Measurements from ENCODE around the gene ST3GAL3. TPM values are rescaled to one million over a fixed set of nuclear protein-coding genes. Genes with fewer than 3 reads are reported as not detected.

Gene ST3GAL3
- polyA plus RNA-seq, 1 donor (not counting 4 experiments of a cell fraction or from before 2014, with no cell fraction given), result 10.0 TPM

GRCh38 chr1:43742026-43742425 is 34.7 kb downstream of the ST3GAL3 start:
- H3K4me2 ChIP-seq (ENCODE audit: control insufficient read depth, extremely low read depth, insufficient read depth, low read depth, low read length), result no peak overlapping the region
- no peaks in the 10 kb centered on the region for H3K79me2 ChIP-seq (ENCODE audit: control insufficient read depth, insufficient read depth, low read length)
- H3K9ac ChIP-seq (ENCODE audit: control insufficient read depth, extremely low read depth, insufficient read depth, low read length), result no peak overlapping the region
- DNase-seq (ENCODE audit: low read depth, low spot score) (no peak), FAIRE-seq (no peak)
- H3K9me3 ChIP-seq (ENCODE audit: control insufficient read depth, low read depth, low read length), result no peaks in the 10 kb centered on the region
- no peaks in the 10 kb centered on the region for H3K27me3 ChIP-seq (ENCODE audit: control insufficient read depth, extremely low read depth, insufficient read depth, low read length)
- no peaks in the 10 kb centered on the region for H4K20me1 ChIP-seq (ENCODE audit: control insufficient read depth, extremely low read depth, insufficient read depth, low read length)
- dilution Hi-C loops (cut with MboI; ENCODE audit: extremely low pct_ligation_motif_present, low sequenced_read_pairs), result no loop called here
- TF ChIP-seq, protein P1, sequence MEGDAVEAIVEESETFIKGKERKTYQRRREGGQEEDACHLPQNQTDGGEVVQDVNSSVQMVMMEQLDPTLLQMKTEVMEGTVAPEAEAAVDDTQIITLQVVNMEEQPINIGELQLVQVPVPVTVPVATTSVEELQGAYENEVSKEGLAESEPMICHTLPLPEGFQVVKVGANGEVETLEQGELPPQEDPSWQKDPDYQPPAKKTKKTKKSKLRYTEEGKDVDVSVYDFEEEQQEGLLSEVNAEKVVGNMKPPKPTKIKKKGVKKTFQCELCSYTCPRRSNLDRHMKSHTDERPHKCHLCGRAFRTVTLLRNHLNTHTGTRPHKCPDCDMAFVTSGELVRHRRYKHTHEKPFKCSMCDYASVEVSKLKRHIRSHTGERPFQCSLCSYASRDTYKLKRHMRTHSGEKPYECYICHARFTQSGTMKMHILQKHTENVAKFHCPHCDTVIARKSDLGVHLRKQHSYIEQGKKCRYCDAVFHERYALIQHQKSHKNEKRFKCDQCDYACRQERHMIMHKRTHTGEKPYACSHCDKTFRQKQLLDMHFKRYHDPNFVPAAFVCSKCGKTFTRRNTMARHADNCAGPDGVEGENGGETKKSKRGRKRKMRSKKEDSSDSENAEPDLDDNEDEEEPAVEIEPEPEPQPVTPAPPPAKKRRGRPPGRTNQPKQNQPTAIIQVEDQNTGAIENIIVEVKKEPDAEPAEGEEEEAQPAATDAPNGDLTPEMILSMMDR (optimal IDR thresholded peaks at IDR 0.05 in 1 of 3, IDR thresholded peaks at IDR 0.05 in 1 of 3, conservative IDR thresholded peaks at IDR 0.05 in 1 of 3; ENCODE audit: extremely low read depth in 1 of 3, insufficient read depth in 2 of 3, low read length in 3 of 3), result no peak
- TF ChIP-seq EZH2 (IDR thresholded peaks at IDR 0.05; ENCODE audit: low read length), result no peak
- H2AFZ ChIP-seq (ENCODE audit: control insufficient read depth, low read length), result no peak overlapping the region
- peaks cover 0 to 7% of the 10 kb centered on the region in 2 experiments for H3K36me3 ChIP-seq (ENCODE audit: control insufficient read depth in 2 of 2, extremely low read depth in 1 of 2, insufficient read depth in 2 of 2, low read length in 2 of 2)
- H3K4me3 ChIP-seq (ENCODE audit: control insufficient read depth in 2 of 3, extremely low read depth in 1 of 3, insufficient read depth in 2 of 3, low read depth in 1 of 3, low read length in 3 of 3), result no peak overlapping the region
- H3K27ac ChIP-seq (ENCODE audit: control insufficient read depth, insufficient read depth, low read length), result no peak overlapping the region
- H3K9me1 ChIP-seq (ENCODE audit: control insufficient read depth, extremely low read depth, insufficient read depth, low read length), result no peaks in the 10 kb centered on the region
- no peaks in the 10 kb centered on the region for H3K4me1 ChIP-seq (ENCODE audit: control insufficient read depth, extremely low read depth, insufficient read depth, low read length)

- dilution Hi-C loops (cut with MboI; ENCODE audit: extremely low pct_ligation_motif_present, low sequenced_read_pairs), result no loop called here
- H3K9me3 ChIP-seq (ENCODE audit: control insufficient read depth, low read depth, low read length), result no peaks in the 10 kb centered on the region
- no peaks in the 10 kb centered on the region for H3K79me2 ChIP-seq (ENCODE audit: control insufficient read depth, insufficient read depth, low read length)
- H3K9me1 ChIP-seq (ENCODE audit: control insufficient read depth, extremely low read depth, insufficient read depth, low read length), result no peaks in the 10 kb centered on the region
- H3K36me3 ChIP-seq (ENCODE audit: control insufficient read depth in 2 of 2, extremely low read depth in 1 of 2, insufficient read depth in 2 of 2, low read length in 2 of 2), result peaks cover 0 to 7% of the 10 kb centered on the region in 2 experiments
- H3K27me3 ChIP-seq (ENCODE audit: control insufficient read depth, extremely low read depth, insufficient read depth, low read length), result no peaks in the 10 kb centered on the region
- no peak overlapping the region for H3K4me2 ChIP-seq (ENCODE audit: control insufficient read depth, extremely low read depth, insufficient read depth, low read depth, low read length)
- H3K27ac ChIP-seq (ENCODE audit: control insufficient read depth, insufficient read depth, low read length), result no peak overlapping the region
- H4K20me1 ChIP-seq (ENCODE audit: control insufficient read depth, extremely low read depth, insufficient read depth, low read length), result no peaks in the 10 kb centered on the region
- no peak overlapping the region for H3K4me3 ChIP-seq (ENCODE audit: control insufficient read depth in 2 of 3, extremely low read depth in 1 of 3, insufficient read depth in 2 of 3, low read depth in 1 of 3, low read length in 3 of 3)
- H3K9ac ChIP-seq (ENCODE audit: control insufficient read depth, extremely low read depth, insufficient read depth, low read length), result no peak overlapping the region
- no peak overlapping the region for H2AFZ ChIP-seq (ENCODE audit: control insufficient read depth, low read length)
- TF ChIP-seq EZH2 (IDR thresholded peaks at IDR 0.05; ENCODE audit: low read length), result no peak
- TF ChIP-seq, protein P1 (optimal IDR thresholded peaks at IDR 0.05 in 1 of 3, IDR thresholded peaks at IDR 0.05 in 1 of 3, conservative IDR thresholded peaks at IDR 0.05 in 1 of 3; ENCODE audit: extremely low read depth in 1 of 3, insufficient read depth in 2 of 3, low read length in 3 of 3), result no peak
- DNase-seq (ENCODE audit: low read depth, low spot score) (no peak), FAIRE-seq (no peak)
- H3K4me1 ChIP-seq (ENCODE audit: control insufficient read depth, extremely low read depth, insufficient read depth, low read length), result no peaks in the 10 kb centered on the region
Observed at GRCh38 chr1:43743206-43743605, 35.9 kb downstream of the ST3GAL3 start.

All from keratinocyte (primary cell).